ENCODE results near the gene TMEM11.

TMEM11 gene

GRCh38 chr17:21217346-21217745 lies 3.4 kb upstream of the TMEM11 start:
- H3K27ac ChIP-seq: no peak overlapping the region
- no peak overlapping the region for H3K4me3 ChIP-seq (ENCODE audit: low read depth in 1 of 2, low read length in 1 of 2)
- H3K27me3 ChIP-seq: no peaks in the 10 kb centered on the region
- no peak for TF ChIP-seq CTCF (IDR thresholded peaks at IDR 0.05)
- H3K9me3 ChIP-seq: no peaks in the 10 kb centered on the region
- H3K4me1 ChIP-seq (ENCODE audit: control insufficient read depth in 1 of 2, insufficient read depth in 1 of 2, low read depth in 1 of 2, low read length in 1 of 2): peaks cover 59 to 66% of the 10 kb centered on the region in 2 experiments
- H3K36me3 ChIP-seq: no peaks in the 10 kb centered on the region

GRCh38 chr17:21215935-21216334 lies 2.0 kb upstream of the TMEM11 start:
- H3K4me1 ChIP-seq (ENCODE audit: control insufficient read depth in 1 of 2, insufficient read depth in 1 of 2, low read depth in 1 of 2, low read length in 1 of 2): peaks cover 73 to 80% of the 10 kb centered on the region in 2 experiments
- no peaks in the 10 kb centered on the region for H3K36me3 ChIP-seq
- TF ChIP-seq CTCF (IDR thresholded peaks at IDR 0.05): no peak
- no peak overlapping the region for H3K4me3 ChIP-seq (ENCODE audit: low read depth in 1 of 2, low read length in 1 of 2)
- no peaks in the 10 kb centered on the region for H3K9me3 ChIP-seq
- no peaks in the 10 kb centered on the region for H3K27me3 ChIP-seq
- no peak overlapping the region for H3K27ac ChIP-seq

GRCh38 chr17:21214777-21215541 lies 998 bp upstream of the TMEM11 start:
- peaks cover 7% of the 10 kb centered on the region for H3K36me3 ChIP-seq
- peak overlapping the region; percentile 88 for H3K27ac ChIP-seq
- H3K27me3 ChIP-seq: no peaks in the 10 kb centered on the region
- no peaks in the 10 kb centered on the region for H3K9me3 ChIP-seq
- H3K4me1 ChIP-seq (ENCODE audit: control insufficient read depth in 1 of 2, insufficient read depth in 1 of 2, low read depth in 1 of 2, low read length in 1 of 2): peaks cover 74 to 81% of the 10 kb centered on the region in 2 experiments
- H3K4me3 ChIP-seq (ENCODE audit: low read depth in 1 of 2, low read length in 1 of 2): peak overlapping the region; percentile 89 to 94
- no peak for TF ChIP-seq CTCF (IDR thresholded peaks at IDR 0.05)

- peaks cover 63 to 70% of the 10 kb centered on the region in 2 experiments for H3K4me1 ChIP-seq (ENCODE audit: control insufficient read depth in 1 of 2, insufficient read depth in 1 of 2, low read depth in 1 of 2, low read length in 1 of 2)
- TF ChIP-seq CTCF (IDR thresholded peaks at IDR 0.05): no peak
These were observed 335 bp downstream of the TMEM11 start for GRCh38 chr17:21213638-21214014.

GRCh38 chr17:21212826-21213637 lies 929 bp downstream of the TMEM11 start:
- no peaks in the 10 kb centered on the region for H3K9me3 ChIP-seq
- peak overlapping the region; percentile 89 to 94 for H3K4me3 ChIP-seq (ENCODE audit: low read depth in 1 of 2, low read length in 1 of 2)
- TF ChIP-seq CTCF (IDR thresholded peaks at IDR 0.05): no peak
- peaks cover 25% of the 10 kb centered on the region for H3K36me3 ChIP-seq
- peak overlapping the region; percentile 88 for H3K27ac ChIP-seq
- H3K27me3 ChIP-seq: no peaks in the 10 kb centered on the region
- peaks cover 57 to 64% of the 10 kb centered on the region in 2 experiments for H3K4me1 ChIP-seq (ENCODE audit: control insufficient read depth in 1 of 2, insufficient read depth in 1 of 2, low read depth in 1 of 2, low read length in 1 of 2)

More at GRCh38 chr17:21213638-21214014, 335 bp downstream of the TMEM11 start:
- peak overlapping the region; percentile 88 for H3K27ac ChIP-seq
- peaks cover 20% of the 10 kb centered on the region for H3K36me3 ChIP-seq
- H3K27me3 ChIP-seq: no peaks in the 10 kb centered on the region
- H3K9me3 ChIP-seq: no peaks in the 10 kb centered on the region
- peak overlapping the region; percentile 89 to 94 for H3K4me3 ChIP-seq (ENCODE audit: low read depth in 1 of 2, low read length in 1 of 2)
